Renal cortical epithelial cell (primary cell): ENCODE results near the gene TSNAX. TPM values are rescaled to one million over a fixed set of nuclear protein-coding genes. Genes with fewer than 3 reads are reported as not detected.
"Not testable (repeated sequence)": the region's sequence is repeated elsewhere in the genome, so short reads cannot be mapped to it uniquely, and the experiment has no call there.

Source experiments
- DNase-seq: peaks from one replicate; pipeline ENCODE4 v3.0.0-alpha.2; 2011; ENCODE audit warnings: low read depth
- total RNA-seq: library from RNA; depleted of rRNA; stranded (reverse); fragments of >200 nt; gene quantifications from 2 replicates; pipeline ENCODE4 v1.2.3, GENCODE V29; 2014

The TSNAX gene
- 47.7 and 68.6 TPM in 2 replicates for total RNA-seq

DNA sequence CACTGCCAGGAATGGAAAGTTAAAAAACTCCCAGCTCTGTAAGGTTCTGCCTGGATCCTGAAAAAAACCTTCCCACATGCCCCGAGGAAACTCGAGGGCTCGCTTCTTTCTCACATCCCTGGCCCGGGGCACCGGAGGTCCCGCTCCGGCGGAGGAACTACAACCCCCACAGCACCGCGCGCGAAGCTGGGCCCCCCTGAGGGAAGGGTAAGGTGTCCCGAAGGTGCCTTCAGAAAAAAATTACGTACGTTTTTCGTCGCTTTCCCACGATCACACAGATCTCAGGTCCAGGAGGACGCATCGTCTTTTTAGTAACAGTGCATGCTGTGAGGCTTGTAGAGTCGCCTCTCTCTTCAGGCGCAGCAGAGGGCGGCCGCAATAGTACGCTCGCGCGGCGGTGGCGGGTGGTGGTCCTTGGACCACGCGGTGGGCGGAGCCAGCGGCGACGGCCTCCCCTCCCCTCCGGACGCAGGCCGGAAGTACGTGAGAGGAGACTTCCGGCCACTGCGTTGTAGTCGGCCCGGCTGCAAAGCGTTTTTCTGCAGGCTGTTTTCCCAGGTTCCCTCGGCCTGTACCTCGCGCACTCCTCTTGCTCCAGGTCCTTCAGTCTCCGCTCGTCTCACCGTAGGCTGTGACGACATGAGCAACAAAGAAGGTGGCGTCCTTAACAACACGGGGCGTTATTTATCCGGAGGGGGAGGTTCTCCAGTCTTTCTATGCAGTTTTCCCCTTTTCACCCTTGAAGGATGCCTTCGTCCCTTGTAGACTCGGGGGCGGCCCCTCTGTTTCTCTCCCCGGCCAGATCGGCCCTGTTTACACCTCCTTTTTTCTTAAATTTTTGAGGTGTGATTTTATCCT lies at the start of gene TSNAX:
TSNAX (plus strand) TSS at position 498 of the 858 bp plus-strand sequence; CDS start at position 640, 142 bp downstream.
- peak; percentile 82 for DNase-seq

DNA sequence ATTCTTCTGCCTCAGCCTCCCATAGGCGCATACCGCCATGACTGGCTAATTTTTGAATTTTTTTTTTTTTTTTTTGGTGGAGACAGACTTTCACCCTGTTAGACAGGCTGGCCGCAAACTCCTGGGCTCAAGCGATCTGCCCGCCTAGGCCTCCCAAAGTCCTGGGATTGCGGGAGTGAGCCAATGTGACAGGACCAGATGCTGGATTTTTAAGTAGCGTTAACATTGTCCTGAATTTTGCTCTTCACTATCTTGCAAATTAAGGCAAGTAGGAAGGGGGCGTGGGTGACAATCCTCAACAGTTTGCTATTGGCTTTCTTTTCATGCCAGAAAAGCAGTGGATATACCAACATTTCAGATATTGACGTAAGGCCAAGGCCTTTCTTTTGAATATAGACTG lies 49.7 kb upstream of the TSNAX start:
- no peak for DNase-seq

DNA sequence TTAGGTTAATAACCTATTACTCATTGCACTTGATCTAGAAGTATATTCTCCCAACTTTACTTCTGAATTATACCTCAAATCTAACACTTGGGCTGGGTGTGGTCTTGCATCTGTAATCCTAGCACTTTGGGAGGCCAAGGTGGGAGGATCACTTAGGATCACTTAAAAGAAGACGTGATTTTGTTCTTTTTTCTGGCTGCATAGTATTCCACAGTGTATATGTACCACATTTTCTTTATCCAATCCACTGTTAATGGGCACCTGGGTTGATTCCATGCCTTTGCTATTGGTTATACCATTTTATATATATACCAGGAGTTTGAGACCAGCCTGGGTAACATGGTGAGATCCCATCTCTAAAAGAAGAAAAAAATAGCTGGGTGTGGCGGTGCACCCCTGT lies 48.5 kb upstream of the TSNAX start:
- DNase-seq, result no peak

DNA sequence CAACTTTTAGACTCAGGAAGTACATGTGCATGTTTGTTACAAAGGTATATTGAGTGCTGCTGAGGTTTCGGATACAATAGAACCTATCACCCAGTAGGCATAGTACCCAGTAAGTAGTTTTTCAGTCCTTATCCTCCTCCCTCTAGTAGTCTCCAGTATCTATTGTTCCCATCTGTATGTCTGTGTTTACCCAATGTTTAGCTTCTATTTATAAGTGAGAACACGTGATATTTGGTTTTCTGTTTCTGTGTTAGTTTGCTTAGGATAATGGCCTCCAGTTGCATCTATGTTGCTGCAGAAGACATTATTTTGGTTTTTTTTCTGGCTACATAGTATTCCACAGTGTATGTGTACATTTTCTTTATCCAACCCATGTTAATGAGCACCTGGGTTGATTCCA lies 47.2 kb upstream of the TSNAX start:
- DNase-seq, result no peak

- no peak for DNase-seq
Observed at GRCh38 chr1:231485029-231485784, 43.3 kb upstream of the TSNAX start.

GRCh38 chr1:231487019-231487418 lies 41.5 kb upstream of the TSNAX start:
- DNase-seq, result no peak

DNA sequence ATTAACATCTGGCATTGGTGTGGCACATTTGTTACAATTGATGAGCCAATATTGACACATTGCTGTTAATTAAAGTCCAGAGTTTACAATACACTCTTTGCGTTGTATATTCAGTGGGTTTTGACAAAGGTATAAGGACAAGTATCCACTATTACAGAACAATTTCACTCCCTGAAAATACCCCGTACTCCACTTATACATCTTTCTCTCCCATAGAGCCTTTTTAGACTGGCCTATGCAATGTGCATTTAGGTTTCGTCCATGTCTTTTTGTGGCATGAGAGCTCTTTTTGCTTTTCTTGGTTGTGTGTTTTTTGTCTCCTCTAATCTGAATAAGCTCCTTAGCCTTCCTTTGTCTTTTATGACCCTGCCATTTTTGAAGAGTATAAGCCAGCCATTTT lies 40.6 kb upstream of the TSNAX start:
- no peak for DNase-seq

GRCh38 chr1:231493421-231494185 lies 34.9 kb upstream of the TSNAX start:
- no peak for DNase-seq

- DNase-seq, result no peak
Observed at GRCh38 chr1:231494439-231495110, 33.9 kb upstream of the TSNAX start.

DNA sequence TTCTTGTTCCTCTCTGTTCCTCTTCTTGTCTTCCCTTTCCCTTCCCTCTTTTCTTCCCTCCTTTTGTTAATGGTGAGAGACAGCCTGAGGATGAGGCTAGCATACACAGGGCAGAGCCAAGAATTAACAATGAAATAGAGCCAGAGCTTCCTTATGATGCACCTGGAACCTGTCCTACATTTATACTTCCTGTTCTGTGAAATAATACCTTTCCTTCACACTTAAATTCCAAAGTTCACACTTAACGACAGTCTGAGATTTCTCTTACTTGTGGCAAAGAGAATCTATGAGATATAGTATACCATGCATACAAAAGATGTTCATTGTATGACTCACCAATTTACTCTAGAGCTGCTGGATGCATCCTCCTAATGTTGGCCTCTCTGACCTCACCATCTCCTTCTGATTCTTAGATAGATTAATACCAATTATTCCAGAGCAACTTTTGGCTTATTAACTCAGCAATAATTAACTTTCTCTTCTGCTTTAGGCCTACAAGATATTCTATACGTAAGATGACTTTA lies 30.8 kb upstream of the TSNAX start:
- no peak for DNase-seq

GRCh38 chr1:231499148-231499763 lies 29.2 kb upstream of the TSNAX start:
- no peak for DNase-seq

- DNase-seq, result no peak
Observed at GRCh38 chr1:231500666-231501065, 27.8 kb upstream of the TSNAX start.

GRCh38 chr1:231503168-231503567 lies 25.3 kb upstream of the TSNAX start:
- DNase-seq, result not testable (repeated sequence)

- no peak for DNase-seq
Observed at GRCh38 chr1:231507476-231508355, 20.8 kb upstream of the TSNAX start.

- DNase-seq, result peak; percentile 26
Observed at GRCh38 chr1:231508497-231508896, 20.0 kb upstream of the TSNAX start.

GRCh38 chr1:231508941-231509340 lies 19.5 kb upstream of the TSNAX start:
- no peak for DNase-seq

DNA sequence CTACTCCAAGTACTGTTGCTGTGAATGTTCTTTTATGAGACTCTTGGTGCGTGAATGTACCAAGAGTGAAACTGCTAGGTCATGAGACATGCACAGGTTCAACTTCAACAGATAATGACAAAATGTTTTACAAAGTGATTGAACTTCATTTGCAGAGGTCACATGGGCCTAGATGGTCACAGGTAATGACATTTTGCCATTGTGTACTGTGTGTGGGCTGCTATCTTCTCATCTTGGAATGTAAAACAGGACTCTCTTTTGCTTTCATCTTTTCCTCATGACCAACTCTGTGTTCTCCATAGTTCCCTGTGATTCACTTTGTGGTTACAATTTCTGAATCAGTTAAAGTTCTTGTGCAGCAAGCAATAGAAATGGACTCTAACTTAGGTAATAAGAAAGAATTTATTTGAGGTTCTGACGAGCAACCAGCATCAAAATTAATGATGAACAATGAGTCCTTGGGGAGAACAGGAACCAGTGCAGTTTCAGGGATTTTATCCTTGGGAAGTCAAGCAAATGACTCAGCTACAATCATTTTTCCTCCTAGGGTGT lies 16.2 kb upstream of the TSNAX start:
- peak; percentile 98 for DNase-seq

DNA sequence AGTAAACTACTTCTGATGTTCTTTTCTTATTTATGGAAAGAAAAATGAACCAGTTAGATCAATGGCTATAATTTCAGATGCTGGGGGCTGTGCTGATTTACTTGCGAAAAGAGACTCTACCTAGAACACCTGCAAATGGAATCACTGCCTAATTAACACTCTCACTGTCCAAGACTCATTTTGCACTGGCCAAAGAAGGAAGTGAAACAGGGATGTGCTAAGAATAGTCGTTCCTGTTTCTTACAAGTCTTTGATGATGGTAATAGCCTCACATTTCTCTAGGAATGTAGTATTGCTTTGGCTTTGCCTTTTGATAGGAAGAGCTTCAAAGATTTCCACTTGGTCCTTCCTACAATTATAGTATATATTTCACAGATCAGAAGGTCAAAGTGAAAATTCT lies 12.7 kb upstream of the TSNAX start:
- DNase-seq, result no peak

DNA sequence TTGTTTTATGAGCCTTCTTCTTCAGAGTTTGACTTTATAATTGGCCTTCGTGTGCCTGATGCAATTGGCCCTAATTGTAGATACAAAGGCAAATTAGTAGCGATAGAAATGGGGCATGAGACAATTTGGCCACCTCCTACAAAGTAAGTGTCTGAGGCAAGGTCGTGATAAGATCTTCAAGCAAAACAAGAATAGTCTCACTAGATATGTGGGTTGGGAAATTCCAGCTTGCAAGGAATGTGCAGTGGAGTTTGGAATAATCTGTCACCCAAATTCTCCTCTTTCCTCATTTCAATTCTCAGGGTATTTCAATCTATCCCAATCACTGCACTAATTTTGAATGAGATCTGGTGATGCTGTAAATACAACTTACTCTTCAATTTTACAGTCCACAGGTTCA lies 11.4 kb upstream of the TSNAX start:
- no peak for DNase-seq
